ENCODE data around the gene XKR8. TPM values are rescaled to one million over a fixed set of nuclear protein-coding genes. Genes with fewer than 3 reads are reported as not detected.
A peak's percentile ranks its signal among the peaks of the same experiment; 100 is the strongest.

Gene XKR8
- total and polyA plus RNA-seq, 12 donors = 2.6 to 10.7 (median 5.5) TPM

GRCh38 chr1:27981145-27981544, 21.4 kb downstream of the XKR8 start:
- intact Hi-C loops (cut with DNase I) = loop anchor here in 1 of 2 donors (2.0 kb wide), 1 partner anchor 124 kb away; no protein-coding TSS in a partner anchor
- H3K9me3 ChIP-seq (replicated peaks in 1 of 3) = no peaks in the 10 kb centered on the region

GRCh38 chr1:27990920-27991537, 31.3 kb downstream of the XKR8 start:
- 95 to 97% (median 96%) methylated on average over 3 of the region's 3 CpGs for WGBS, 4 donors
- intact Hi-C loops (cut with DNase I) = no loop called here
- peaks cover 0 to 49% of the 10 kb centered on the region in 2 donors for H3K36me3 ChIP-seq (replicated peaks in 1 of 2)
- TF ChIP-seq CTCF (IDR thresholded peaks at IDR 0.05) (no peak), POLR2A (IDR thresholded peaks at IDR 0.05) (no peak)
- no peaks in the 10 kb centered on the region for H3K27me3 ChIP-seq
- H3K4me1 ChIP-seq (replicated peaks in 1 of 2) = no peaks in the 10 kb centered on the region
- no peak for DNase-seq
- H3K4me3 ChIP-seq = no peak overlapping the region
- no peaks in the 10 kb centered on the region for H3K9me3 ChIP-seq (replicated peaks in 1 of 3)
- no peak overlapping the region for H3K27ac ChIP-seq

More at GRCh38 chr1:27981145-27981544, 21.4 kb downstream of the XKR8 start:
- Histone ChIP-seq H3K36me3 (replicated peaks in 1 of 2) (peaks cover 0 to 5% of the 10 kb centered on the region in 2 donors), H3K4me1 (replicated peaks in 1 of 2) (no peaks in the 10 kb centered on the region), H3K4me3 (no peak overlapping the region), H3K27ac (no peak overlapping the region), H3K27me3 (no peaks in the 10 kb centered on the region)
- no peak for DNase-seq
- WGBS, 4 donors = 91 to 94% (median 92%) methylated on average over 3 of the region's 3 CpGs
- TF ChIP-seq POLR2A (IDR thresholded peaks at IDR 0.05) (no peak), CTCF (IDR thresholded peaks at IDR 0.05) (no peak)

- intact Hi-C loops (cut with DNase I) = no loop called here
- TF ChIP-seq POLR2A (IDR thresholded peaks at IDR 0.05) (no peak), CTCF (IDR thresholded peaks at IDR 0.05) (no peak)
Observed at GRCh38 chr1:27992276-27992675, 32.5 kb downstream of the XKR8 start.

GRCh38 chr1:27993241-27993640, 33.5 kb downstream of the XKR8 start:
- DNase-seq = no peak
- Histone ChIP-seq H3K9me3 (replicated peaks in 1 of 3) (no peaks in the 10 kb centered on the region), H3K4me1 (replicated peaks in 1 of 2) (no peaks in the 10 kb centered on the region), H3K27me3 (no peaks in the 10 kb centered on the region), H3K36me3 (replicated peaks in 1 of 2) (peaks cover 0 to 57% of the 10 kb centered on the region in 2 donors), H3K27ac (no peak overlapping the region), H3K4me3 (no peak overlapping the region)
- intact Hi-C loops (cut with DNase I) = no loop called here
- 61 to 66% (median 63%) methylated on average over 3 of the region's 3 CpGs for WGBS, 4 donors
- TF ChIP-seq POLR2A (IDR thresholded peaks at IDR 0.05) (no peak), CTCF (IDR thresholded peaks at IDR 0.05) (no peak)

More at GRCh38 chr1:27992276-27992675, 32.5 kb downstream of the XKR8 start:
- H3K4me1 ChIP-seq (replicated peaks in 1 of 2) = no peaks in the 10 kb centered on the region
- H3K9me3 ChIP-seq (replicated peaks in 1 of 3) = no peaks in the 10 kb centered on the region
- peak in 2 of 7 donors; percentile 27 to 34 for DNase-seq
- H3K4me3 ChIP-seq = no peak overlapping the region
- H3K27me3 ChIP-seq = no peaks in the 10 kb centered on the region
- WGBS, 4 donors = 68 to 75% (median 73%) methylated on average over 6 of the region's 6 CpGs
- peaks cover 0 to 57% of the 10 kb centered on the region in 2 donors for H3K36me3 ChIP-seq (replicated peaks in 1 of 2)
- H3K27ac ChIP-seq = no peak overlapping the region

Data from adrenal gland (tissue), 12 donors.